Measurements from ENCODE around the gene FOXN3. TPM values are rescaled to one million over a fixed set of nuclear protein-coding genes. Genes with fewer than 3 reads are reported as not detected.

FOXN3 gene, protein sequence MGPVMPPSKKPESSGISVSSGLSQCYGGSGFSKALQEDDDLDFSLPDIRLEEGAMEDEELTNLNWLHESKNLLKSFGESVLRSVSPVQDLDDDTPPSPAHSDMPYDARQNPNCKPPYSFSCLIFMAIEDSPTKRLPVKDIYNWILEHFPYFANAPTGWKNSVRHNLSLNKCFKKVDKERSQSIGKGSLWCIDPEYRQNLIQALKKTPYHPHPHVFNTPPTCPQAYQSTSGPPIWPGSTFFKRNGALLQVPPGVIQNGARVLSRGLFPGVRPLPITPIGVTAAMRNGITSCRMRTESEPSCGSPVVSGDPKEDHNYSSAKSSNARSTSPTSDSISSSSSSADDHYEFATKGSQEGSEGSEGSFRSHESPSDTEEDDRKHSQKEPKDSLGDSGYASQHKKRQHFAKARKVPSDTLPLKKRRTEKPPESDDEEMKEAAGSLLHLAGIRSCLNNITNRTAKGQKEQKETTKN
- total RNA-seq (10 to 100 TPM; 71.1 to 80.7 TPM), polyA plus RNA-seq (ENCODE audit: insufficient read length in 6 of 6) (10 to 100 TPM; 43.5 to 54.1 (median 47.2) TPM)
- long read RNA-seq, donor 1, partial matches to known transcripts = 28 of 39 reads
- long read RNA-seq, donor 1, other reads (novel, unspliced or antisense) = 5 of 39 reads
- long read RNA-seq, donor 2, transcript FOXN3-219 (5 exons, 2,421 nt) = minor isoform, 8 of 22 reads
- long read RNA-seq, donor 2, transcript FOXN3-214 (6 exons, 2,692 nt) = major isoform, 10 of 22 reads
- long read RNA-seq, donor 2, partial matches to known transcripts = 0 of 22 reads
- long read RNA-seq, donor 2, other reads (novel, unspliced or antisense) = 0 of 22 reads
- long read RNA-seq, donor 3, partial matches to known transcripts = 0 of 5 reads
- long read RNA-seq, donor 3, other reads (novel, unspliced or antisense) = 0 of 5 reads
- long read RNA-seq, donor 4, partial matches to known transcripts = 0 of 7 reads
- long read RNA-seq, donor 4, other reads (novel, unspliced or antisense) = 6 of 7 reads
- long read RNA-seq, donor 5, partial matches to known transcripts = 0 of 5 reads
- long read RNA-seq, donor 5, other reads (novel, unspliced or antisense) = 0 of 5 reads
- long read RNA-seq, donor 6, partial matches to known transcripts = 0 of 5 reads
- long read RNA-seq, donor 6, other reads (novel, unspliced or antisense) = 0 of 5 reads
- long read RNA-seq, donor 7, partial matches to known transcripts = 0 of 3 reads
- long read RNA-seq, donor 7, other reads (novel, unspliced or antisense) = 0 of 3 reads
- long read RNA-seq, donor 8, transcript FOXN3-214 (6 exons, 2,692 nt) = major isoform, 9 of 14 reads
- long read RNA-seq, donor 8, partial matches to known transcripts = 0 of 14 reads
- long read RNA-seq, donor 8, other reads (novel, unspliced or antisense) = 0 of 14 reads
- long read RNA-seq, donor 9, partial matches to known transcripts = 0 of 1 reads
- long read RNA-seq, donor 9, other reads (novel, unspliced or antisense) = 0 of 1 reads
- long read RNA-seq, donor 10, partial matches to known transcripts = 0 of 9 reads
- long read RNA-seq, donor 10, other reads (novel, unspliced or antisense) = 9 of 9 reads
- long read RNA-seq, donor 11 = 0 reads
- long read RNA-seq, donor 12, partial matches to known transcripts = 0 of 7 reads
- long read RNA-seq, donor 12, other reads (novel, unspliced or antisense) = 0 of 7 reads

DNA sequence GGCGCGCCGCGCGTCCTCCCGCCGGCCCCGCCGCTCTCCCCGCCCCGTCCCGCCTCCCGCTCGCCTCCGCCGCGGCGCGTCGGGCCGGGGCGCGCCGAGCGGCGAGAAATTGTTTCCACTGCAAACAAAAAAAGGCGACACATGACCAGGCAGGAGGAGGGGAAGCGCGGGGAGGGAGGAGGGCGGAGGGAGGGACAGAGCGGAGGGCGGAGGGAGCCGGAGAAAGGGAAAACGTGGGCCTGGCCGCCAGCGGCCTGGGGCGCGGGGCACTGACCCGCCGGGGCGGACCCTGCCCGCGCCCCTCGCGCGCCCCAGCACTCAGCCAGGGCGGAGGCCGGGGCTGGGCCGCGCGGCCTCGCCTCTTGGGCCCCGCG, at the start of gene FOXN3:
Gene FOXN3 (minus strand): TSS at position 143 of the 374 bp plus-strand sequence. CDS start 4,757 bp downstream, outside the sequence.
- peak; percentile 94 to 98 (median 96) for DNase-seq
- intact Hi-C loops (cut with DNase I) = loop anchor here in 1 of 2 donors (10.0 kb wide), 1 partner anchor 112 kb away; no protein-coding TSS in a partner anchor
- TF ChIP-seq CTCF (IDR thresholded peaks at IDR 0.05) = no peak

DNA sequence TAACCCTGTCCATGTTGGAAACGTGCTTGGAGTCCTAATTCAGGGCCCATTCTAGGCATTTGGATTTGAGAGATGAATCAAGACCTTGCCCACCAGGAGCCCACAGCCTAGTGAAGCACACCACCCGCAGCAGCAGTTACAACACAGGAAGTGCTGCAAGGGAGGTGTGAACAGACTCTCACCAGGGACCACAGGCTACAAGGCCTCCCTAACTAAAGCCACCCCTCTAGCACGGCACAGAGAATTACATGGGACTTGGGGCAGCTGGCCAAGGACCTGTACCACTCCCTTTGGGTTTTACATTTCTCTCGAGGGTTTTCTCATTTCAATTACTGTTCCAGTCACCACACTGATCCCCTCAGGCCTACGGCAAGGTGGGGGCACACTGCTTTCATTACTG, 49.5 kb upstream of the FOXN3 start:
- DNase-seq (no peak), ATAC-seq (no peak)
- H3K9me3 ChIP-seq = no peaks in the 10 kb centered on the region
- H3K36me3 ChIP-seq = no peaks in the 10 kb centered on the region
- no peak for TF ChIP-seq CTCF (IDR thresholded peaks at IDR 0.05)
- no peak overlapping the region for H3K4me3 ChIP-seq
- intact Hi-C loops (cut with DNase I) = no loop called here
- peaks cover 0 to 43% of the 10 kb centered on the region in 2 donors for H3K4me1 ChIP-seq
- no peak overlapping the region for H3K27ac ChIP-seq
- no peaks in the 10 kb centered on the region for H3K27me3 ChIP-seq

More for the DNA sequence above, at the start of gene FOXN3:
- Histone ChIP-seq H3K4me1 (peaks cover 6 to 37% of the 10 kb centered on the region in 2 donors), H3K4me3 (peak within 1 kb of the TSS; percentile 85 to 87), H3K27ac (peak within 1 kb of the TSS; percentile 95 to 96), H3K9me3 (no peaks in the 10 kb centered on the region), H3K36me3 (peaks cover 0 to under 1% of the 10 kb centered on the region in 2 donors), H3K27me3 (no peaks in the 10 kb centered on the region)
- ATAC-seq = peak; percentile 74

DNA sequence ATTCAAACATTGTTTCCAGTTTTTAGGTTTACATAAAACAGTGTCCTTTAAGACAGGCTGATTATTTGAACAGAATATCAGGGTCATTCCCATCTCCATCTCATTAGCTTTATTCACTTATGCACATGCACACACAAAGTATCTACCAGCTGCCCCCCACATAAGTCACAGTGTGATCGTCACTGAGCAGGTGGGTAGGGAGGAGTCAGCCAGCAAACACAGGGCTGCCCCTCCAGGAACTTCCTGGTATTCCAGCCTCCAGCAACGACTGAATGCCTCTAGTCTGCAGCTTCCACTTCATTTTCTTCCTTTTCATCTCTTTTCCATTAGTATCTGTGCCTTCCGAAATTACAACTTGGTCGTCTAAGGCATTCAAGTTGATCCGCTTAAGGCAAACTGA, 48.8 kb upstream of the FOXN3 start:
- TF ChIP-seq CTCF (IDR thresholded peaks at IDR 0.05) = no peak
- no peak for ATAC-seq
- H3K36me3 ChIP-seq = no peaks in the 10 kb centered on the region
- no peaks in the 10 kb centered on the region for H3K27me3 ChIP-seq
- no peak overlapping the region for H3K27ac ChIP-seq
- H3K9me3 ChIP-seq = no peaks in the 10 kb centered on the region
- no peak for DNase-seq
- intact Hi-C loops (cut with DNase I) = no loop called here
- H3K4me3 ChIP-seq = no peak overlapping the region
- H3K4me1 ChIP-seq = peaks cover 0 to 40% of the 10 kb centered on the region in 2 donors

GRCh38 chr14:89461256-89461655, 44.2 kb upstream of the FOXN3 start:
- H3K9me3 ChIP-seq = no peaks in the 10 kb centered on the region
- no peaks in the 10 kb centered on the region for H3K36me3 ChIP-seq
- H3K27me3 ChIP-seq = no peaks in the 10 kb centered on the region
- intact Hi-C loops (cut with DNase I) = no loop called here
- no peak overlapping the region for H3K4me3 ChIP-seq
- no peak overlapping the region for H3K27ac ChIP-seq
- no peak for TF ChIP-seq CTCF (IDR thresholded peaks at IDR 0.05)
- ATAC-seq (no peak), DNase-seq (no peak)
- peaks cover 0 to 30% of the 10 kb centered on the region in 2 donors for H3K4me1 ChIP-seq

Measured in left lung (tissue), 14 donors.